Right lobe of liver (tissue), 6 donors: ENCODE results near the gene VEZT. TPM values are rescaled to one million over a fixed set of nuclear protein-coding genes. Genes with fewer than 3 reads are reported as not detected.
A peak's percentile ranks its signal among the peaks of the same experiment; 100 is the strongest.

ENCODE experiments used
- ATAC-seq, 4 donors: fragments of 200-7000 bp; cut with Tn5 transposase; one replicate each; pipeline ENCODE4 v1.9.1; 2020; ENCODE audit warnings: mild to moderate bottlenecking in 4 of 4, moderate library complexity in 4 of 4
- DNase-seq, 3 donors: peaks; one replicate each; pipeline ENCODE4 v3.0.0-alpha.2; 2020
- H3K27ac ChIP-seq, 3 donors: fragments of 200-600 bp; one replicate each; pipeline ENCODE4 v1.8.0; 2022
- H3K27me3 ChIP-seq, 2 donors: fragments of 200-600 bp; one replicate each; pipeline ENCODE4 v1.8.0; 2022
- H3K36me3 ChIP-seq, 4 donors: fragments of 200-600 bp; sonication (generic) in 1 of 4; one replicate each; pipeline versions ENCODE4 v1.5.1 to v1.8.0; 2017 to 2022; ENCODE audit warnings: control low read depth in 1 of 4
- H3K4me1 ChIP-seq, 4 donors: fragments of 200-600 bp; sonication (generic) in 1 of 4; one replicate each; pipeline versions ENCODE4 v1.5.1 to v1.8.0; 2017 to 2022; ENCODE audit warnings: control low read depth in 1 of 4
- H3K4me3 ChIP-seq, 3 donors: fragments of 200-600 bp; one replicate each; pipeline ENCODE4 v1.8.0; 2022
- H3K9me3 ChIP-seq, 4 donors: fragments of 200-600 bp; sonication (generic) in 1 of 4; one replicate each; pipeline versions ENCODE4 v1.5.1 to v1.8.0; 2017 to 2022; ENCODE audit warnings: control low read depth in 1 of 4
- CTCF ChIP-seq, 4 donors: fragments of 200-600 bp in 3 of 4; fragments of 450-650 bp in 1 of 4; IDR thresholded peaks; one replicate each; pipeline versions ENCODE4 v1.5.1 to v1.8.0; 2016 to 2022; ENCODE audit warnings: antibody characterized with exemption in 4 of 4, mild to moderate bottlenecking in 2 of 4
- POLR2A ChIP-seq: fragments of 450-650 bp; IDR thresholded peaks from one replicate; pipeline ENCODE4 v1.6.1; 2017; ENCODE audit warnings: antibody characterized with exemption, mild to moderate bottlenecking
- WGBS: methylation state at CpG from one replicate; pipeline ENCODE4 v1.1.6; 2018; ENCODE audit warnings: low coverage, low lambda C conversion rate; ENCODE audit not compliant: insufficient coverage; ENCODE audit errors: missing lambda C conversion rate; 5-methylcytosine and 5-hydroxymethylcytosine counted together
- intact Hi-C, 2 donors: fragments of 100-400 bp; cut with DNase I; formaldehyde crosslinking; loops; one replicate each; pipeline versions ENCODE4 v1.11.2 to v1.14.1; 2022
- total RNA-seq, 6 experiments: library from RNA; depleted of rRNA in 2 of 6; stranded (reverse); fragments of >200 nt in 2 of 6; fragmentation: NEBNext Ultra II Directional in 3 of 6; extraction: Animal tissue kit (Norgen Biotek cat#: 25700) in 3 of 6; gene quantifications; one replicate each; pipeline versions ENCODE4 v1.1.0 to v1.2.4, GENCODE V29; 2016 to 2023
- donor health status: DM: no; HTN: yes; CAD: no.
- donor health status: DM: no; HTN: no; CAD: no.
- donor health status: DM: no; HTN: no; CAD: no.
- donor health status: DM: no; HTN: yes; CAD: no.
- donor health status: DM: no; HTN: yes; CAD: no.

VEZT gene
- total RNA-seq, 6 experiments from 2014 or later, result 23.5 to 34.2 (median 28.9) TPM

GRCh38 chr12:95326855-95327254 is 109.2 kb downstream of the VEZT start:
- Histone ChIP-seq H3K27me3 (no peaks in the 10 kb centered on the region), H3K9me3 (no peaks in the 10 kb centered on the region), H3K36me3 (no peaks in the 10 kb centered on the region), H3K4me1 (peaks cover 0 to 14% (median 0%) of the 10 kb centered on the region in 4 donors), H3K27ac (no peak overlapping the region), H3K4me3 (no peak overlapping the region)
- no peak for DNase-seq
- WGBS, result 78% methylated on average over 3 of the region's 5 CpGs
- TF ChIP-seq POLR2A (no peak), CTCF (IDR thresholded peaks at IDR 0.05) (no peak)
- ATAC-seq, result no peak
- intact Hi-C loops, result no loop called here

- no peak for DNase-seq
- TF ChIP-seq POLR2A, result no peak
- TF ChIP-seq CTCF (IDR thresholded peaks at IDR 0.05), result no peak
- Histone ChIP-seq H3K4me1 (no peaks in the 10 kb centered on the region), H3K4me3 (no peak overlapping the region), H3K27me3 (no peaks in the 10 kb centered on the region), H3K9me3 (no peaks in the 10 kb centered on the region), H3K27ac (no peak overlapping the region), H3K36me3 (no peaks in the 10 kb centered on the region)
- intact Hi-C loops, result no loop called here
- ATAC-seq, result no peak
Measured at GRCh38 chr12:95328708-95329107, 111.1 kb downstream of the VEZT start.

- TF ChIP-seq CTCF (IDR thresholded peaks at IDR 0.05), result no peak
- Histone ChIP-seq H3K4me1 (no peaks in the 10 kb centered on the region), H3K27me3 (no peaks in the 10 kb centered on the region), H3K9me3 (no peaks in the 10 kb centered on the region), H3K27ac (no peak overlapping the region), H3K4me3 (no peak overlapping the region), H3K36me3 (no peaks in the 10 kb centered on the region)
- no peak for ATAC-seq
- no peak for DNase-seq
- WGBS, result 31% methylated on average over 4 of the region's 4 CpGs
- intact Hi-C loops, result loop anchor here in 1 of 2 donors (10.0 kb wide), 1 partner anchor 221 kb away; no protein-coding TSS in a partner anchor
Measured at GRCh38 chr12:95335948-95336347, 118.3 kb downstream of the VEZT start.

- H3K4me1 ChIP-seq, result no peaks in the 10 kb centered on the region
- peak; percentile 69 to 78 (median 72) for DNase-seq
- peak; percentile 99 to 100 (median 100) for ATAC-seq
- H3K36me3 ChIP-seq, result no peaks in the 10 kb centered on the region
- intact Hi-C loops, result loop anchor here in 1 of 2 donors (10.0 kb wide), 1 partner anchor 222 kb away; no protein-coding TSS in a partner anchor
- no peak overlapping the region for H3K4me3 ChIP-seq
- no peaks in the 10 kb centered on the region for H3K27me3 ChIP-seq
- H3K9me3 ChIP-seq, result no peaks in the 10 kb centered on the region
- peak overlapping the region in 1 of 3 donors; percentile 21 for H3K27ac ChIP-seq
- 23% methylated on average over 9 of the region's 10 CpGs for WGBS
- TF ChIP-seq CTCF (IDR thresholded peaks at IDR 0.05) (peak; percentile 69 to 96 (median 93)), POLR2A (no peak)
Measured at GRCh38 chr12:95336387-95337067, 118.9 kb downstream of the VEZT start.
